ENCODE results near the gene MYO9B. TPM values are rescaled to one million over a fixed set of nuclear protein-coding genes. Genes with fewer than 3 reads are reported as not detected.
A peak's percentile ranks its signal among the peaks of the same experiment; 100 is the strongest.

Gene MYO9B
- total RNA-seq, 1 experiment from 2014 or later: 58.6 TPM

- Histone ChIP-seq H3K9ac (ENCODE audit: extremely low read depth, insufficient read length, low read length) (no peak overlapping the region), H3K4ac (ENCODE audit: low read depth, low read length) (no peak overlapping the region), H2BK12ac (ENCODE audit: insufficient read length, low read depth, low read length) (no peak overlapping the region), H3K18ac (ENCODE audit: insufficient read length, low read depth, low read length) (no peak overlapping the region), H4K8ac (replicated peaks; ENCODE audit: insufficient read length, low read depth, low read length) (no peak overlapping the region), H3T11ph (ENCODE audit: low read length) (no peak overlapping the region), H3K27me3 (ENCODE audit: insufficient read depth, low read length) (no peaks in the 10 kb centered on the region), H2BK120ac (ENCODE audit: low read depth, low read length, poor library complexity, severe bottlenecking) (no peak overlapping the region), H3K4me2 (ENCODE audit: insufficient read depth, insufficient read length, low read length) (no peak overlapping the region), H3K23me2 (ENCODE audit: insufficient read length, low read depth, low read length, poor library complexity, severe bottlenecking) (peaks cover 3% of the 10 kb centered on the region), H3K23ac (ENCODE audit: insufficient read length, low read depth, low read length) (no peak overlapping the region), H3K56ac (ENCODE audit: insufficient read length, low read depth, low read length) (no peak overlapping the region), H3K79me2 (ENCODE audit: insufficient read depth, low read length) (peaks cover 18% of the 10 kb centered on the region; the same call in 1 of the 2 replicates), H3K79me1 (ENCODE audit: insufficient read depth, low read depth, low read length, poor library complexity, severe bottlenecking) (peaks cover 5% of the 10 kb centered on the region), H2BK5ac (ENCODE audit: insufficient read length, low read length) (no peak overlapping the region), H2AFZ (ENCODE audit: low read length) (no peak overlapping the region), H4K20me1 (ENCODE audit: control insufficient read depth, insufficient read depth, insufficient read length) (no peaks in the 10 kb centered on the region), H2BK15ac (ENCODE audit: low read depth, low read length) (no peak overlapping the region), H3K14ac (ENCODE audit: insufficient read depth, low read length) (peak overlapping the region; percentile 52; the same call in 1 of the 2 replicates), H2BK20ac (ENCODE audit: low read depth, low read length, poor library complexity, severe bottlenecking) (no peak overlapping the region), H3K9me3 (ENCODE audit: control insufficient read depth, low read depth, low read length) (no peaks in the 10 kb centered on the region), H3K27ac (ENCODE audit: insufficient read length, low read depth, low read length) (no peak overlapping the region), H2AK5ac (ENCODE audit: insufficient read length, low read length) (no peak overlapping the region), H3K4me1 (ENCODE audit: insufficient read depth, low read length) (0 out of 2 replicates have a peak, but pooled peaks cover 5% of the 10 kb centered on the region), H4K5ac (ENCODE audit: insufficient read length, low read depth, low read length) (no peak overlapping the region), H4K91ac (ENCODE audit: insufficient read length, low read depth, low read length) (no peak overlapping the region)
- TF ChIP-seq, protein P1, sequence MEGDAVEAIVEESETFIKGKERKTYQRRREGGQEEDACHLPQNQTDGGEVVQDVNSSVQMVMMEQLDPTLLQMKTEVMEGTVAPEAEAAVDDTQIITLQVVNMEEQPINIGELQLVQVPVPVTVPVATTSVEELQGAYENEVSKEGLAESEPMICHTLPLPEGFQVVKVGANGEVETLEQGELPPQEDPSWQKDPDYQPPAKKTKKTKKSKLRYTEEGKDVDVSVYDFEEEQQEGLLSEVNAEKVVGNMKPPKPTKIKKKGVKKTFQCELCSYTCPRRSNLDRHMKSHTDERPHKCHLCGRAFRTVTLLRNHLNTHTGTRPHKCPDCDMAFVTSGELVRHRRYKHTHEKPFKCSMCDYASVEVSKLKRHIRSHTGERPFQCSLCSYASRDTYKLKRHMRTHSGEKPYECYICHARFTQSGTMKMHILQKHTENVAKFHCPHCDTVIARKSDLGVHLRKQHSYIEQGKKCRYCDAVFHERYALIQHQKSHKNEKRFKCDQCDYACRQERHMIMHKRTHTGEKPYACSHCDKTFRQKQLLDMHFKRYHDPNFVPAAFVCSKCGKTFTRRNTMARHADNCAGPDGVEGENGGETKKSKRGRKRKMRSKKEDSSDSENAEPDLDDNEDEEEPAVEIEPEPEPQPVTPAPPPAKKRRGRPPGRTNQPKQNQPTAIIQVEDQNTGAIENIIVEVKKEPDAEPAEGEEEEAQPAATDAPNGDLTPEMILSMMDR (conservative IDR thresholded peaks at IDR 0.05): no peak
- peak overlapping the region; percentile 35 to 89 (median 67); a peak in 5 of 7 replicates for H3K27ac Mint-ChIP-seq
- H3K4me1 Mint-ChIP-seq: peaks cover 31 to 38% of the 10 kb centered on the region in 2 experiments
- peaks cover 0 to 3% (median under 1%) of the 10 kb centered on the region in 3 experiments; a peak in 3 of 7 replicates for H3K36me3 Mint-ChIP-seq (ENCODE audit: insufficient read depth in 1 of 3, low read depth in 3 of 3)
- WGBS (ENCODE audit: extremely low coverage, insufficient read length, low lambda C conversion rate): no CpG with 5 or more reads among the region's 28 CpGs
- no peak overlapping the region for H3K4me3 Mint-ChIP-seq
- no peaks in the 10 kb centered on the region; the same call in 1 of the 2 replicates for H3K27me3 Mint-ChIP-seq (ENCODE audit: low read depth)
- no peaks in the 10 kb centered on the region for H3K9me3 Mint-ChIP-seq
- DNase-seq: no peak
These were observed 4.3 kb downstream of the MYO9B start for GRCh38 chr19:17079710-17080439.
